DMS153 treated with DMSO at 0.1 percent for 48 hours (cell line): Measurements from ENCODE around the gene NOP10.
"Not testable (repeated sequence)": the region's sequence is repeated elsewhere in the genome, so short reads cannot be mapped to it uniquely, and the experiment has no call there.

Experiments used
- DNase-seq: peaks from one replicate; lab custom pipeline; 2025; ENCODE audit not compliant: unreplicated experiment; lab: John Stamatoyannopoulos, UW

The NOP10 gene

GRCh38 chr15:34342737-34343575 is at the start of gene NOP10, which contains the start of gene NUTM1:
NOP10 (minus strand) TSS chr15:34343136; CDS start chr15:34343073, 63 bp downstream.
NUTM1 (plus strand) TSS chr15:34343315; CDS start chr15:34343697, 382 bp downstream.
- DNase-seq = peak; percentile 35

- DNase-seq = not testable (repeated sequence)
These were observed 46.7 kb upstream of the NOP10 start for GRCh38 chr15:34389594-34390086.

- not testable (repeated sequence) for DNase-seq
These were observed 39.0 kb upstream of the NOP10 start for GRCh38 chr15:34381829-34382521.

DNA sequence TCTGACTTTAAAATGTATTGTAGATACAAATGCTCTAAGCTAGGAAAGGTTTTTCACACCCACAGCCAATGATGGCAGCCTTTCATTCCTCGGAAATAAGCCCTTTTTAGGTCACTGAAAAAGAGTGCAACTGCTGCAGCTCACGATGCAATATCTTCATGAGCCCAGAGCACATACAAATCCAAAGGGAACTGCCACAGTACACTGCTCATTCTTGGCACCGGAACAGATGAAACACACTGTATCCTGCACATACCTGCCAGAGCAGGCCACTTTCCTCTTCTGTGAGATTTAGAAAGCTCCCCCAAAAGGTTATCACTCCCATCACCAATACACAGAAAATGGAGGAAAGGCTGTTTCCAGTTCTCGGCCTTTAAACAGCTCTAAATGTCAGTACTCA is 37.6 kb upstream of the NOP10 start:
- not testable (repeated sequence) for DNase-seq

- DNase-seq = no peak
These were observed 33.9 kb upstream of the NOP10 start for GRCh38 chr15:34376856-34377255.

DNA sequence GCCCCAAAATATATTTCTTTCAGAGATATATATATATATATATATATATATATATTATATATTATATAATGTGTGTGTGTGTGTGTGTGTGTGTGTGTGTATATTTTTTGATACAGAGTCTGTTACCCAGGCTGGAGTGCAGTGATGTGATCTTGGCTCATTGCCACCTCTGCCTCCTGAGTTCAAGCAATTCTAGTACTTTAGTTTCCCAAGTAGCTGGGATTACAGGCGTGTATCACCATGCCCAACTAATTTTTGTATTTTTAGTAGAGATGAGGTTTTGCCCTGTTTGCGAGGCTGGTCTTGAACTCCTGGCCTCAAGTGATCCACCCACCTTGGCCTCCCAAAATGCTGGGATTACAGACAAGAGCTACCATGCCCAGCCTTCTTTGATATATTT is 32.6 kb upstream of the NOP10 start:
- DNase-seq = not testable (repeated sequence)

GRCh38 chr15:34374816-34375215 is 31.9 kb upstream of the NOP10 start:
- no peak for DNase-seq

- no peak for DNase-seq
These were observed 31.0 kb upstream of the NOP10 start for GRCh38 chr15:34373951-34374350.

DNA sequence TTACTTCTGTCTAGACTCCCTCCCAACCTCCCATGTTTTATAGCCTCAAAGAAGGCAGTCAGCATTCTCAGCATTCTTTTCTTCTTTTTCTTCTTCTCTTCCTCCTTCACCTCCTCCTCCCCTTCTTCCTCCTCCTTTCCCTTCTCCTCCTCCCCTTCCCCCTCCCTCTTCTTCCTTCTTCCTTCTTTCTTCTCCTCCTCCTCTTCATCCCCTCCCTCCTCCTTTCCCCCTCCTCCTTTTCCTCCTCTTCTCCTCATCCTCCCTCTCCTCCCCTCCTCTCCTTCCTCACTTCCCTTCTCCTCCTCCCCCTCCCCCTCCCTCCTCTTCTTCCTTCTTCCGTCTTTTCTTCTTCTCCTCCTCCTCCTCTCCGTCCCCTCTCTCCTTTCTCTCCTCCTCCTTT is 27.7 kb upstream of the NOP10 start:
- no peak for DNase-seq

DNA sequence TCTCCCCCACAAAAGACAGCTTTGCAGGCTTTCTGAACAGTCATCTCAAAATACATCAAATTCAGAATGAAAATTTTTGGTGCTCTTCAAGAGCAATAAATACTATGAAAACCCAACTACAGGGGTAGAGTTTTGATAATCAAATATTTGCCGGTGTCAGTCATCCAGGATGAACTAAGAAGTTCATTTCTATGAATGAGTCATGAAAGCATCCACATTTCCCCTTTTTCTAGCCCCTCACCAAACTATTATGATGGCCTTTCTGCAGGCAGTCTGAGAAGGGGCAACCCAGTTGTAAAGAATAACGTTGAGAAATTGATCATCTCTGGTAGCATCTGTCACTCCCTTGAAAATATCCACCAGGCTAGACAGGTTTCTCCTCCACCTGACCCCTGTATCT is 27.2 kb upstream of the NOP10 start:
- no peak for DNase-seq

DNA sequence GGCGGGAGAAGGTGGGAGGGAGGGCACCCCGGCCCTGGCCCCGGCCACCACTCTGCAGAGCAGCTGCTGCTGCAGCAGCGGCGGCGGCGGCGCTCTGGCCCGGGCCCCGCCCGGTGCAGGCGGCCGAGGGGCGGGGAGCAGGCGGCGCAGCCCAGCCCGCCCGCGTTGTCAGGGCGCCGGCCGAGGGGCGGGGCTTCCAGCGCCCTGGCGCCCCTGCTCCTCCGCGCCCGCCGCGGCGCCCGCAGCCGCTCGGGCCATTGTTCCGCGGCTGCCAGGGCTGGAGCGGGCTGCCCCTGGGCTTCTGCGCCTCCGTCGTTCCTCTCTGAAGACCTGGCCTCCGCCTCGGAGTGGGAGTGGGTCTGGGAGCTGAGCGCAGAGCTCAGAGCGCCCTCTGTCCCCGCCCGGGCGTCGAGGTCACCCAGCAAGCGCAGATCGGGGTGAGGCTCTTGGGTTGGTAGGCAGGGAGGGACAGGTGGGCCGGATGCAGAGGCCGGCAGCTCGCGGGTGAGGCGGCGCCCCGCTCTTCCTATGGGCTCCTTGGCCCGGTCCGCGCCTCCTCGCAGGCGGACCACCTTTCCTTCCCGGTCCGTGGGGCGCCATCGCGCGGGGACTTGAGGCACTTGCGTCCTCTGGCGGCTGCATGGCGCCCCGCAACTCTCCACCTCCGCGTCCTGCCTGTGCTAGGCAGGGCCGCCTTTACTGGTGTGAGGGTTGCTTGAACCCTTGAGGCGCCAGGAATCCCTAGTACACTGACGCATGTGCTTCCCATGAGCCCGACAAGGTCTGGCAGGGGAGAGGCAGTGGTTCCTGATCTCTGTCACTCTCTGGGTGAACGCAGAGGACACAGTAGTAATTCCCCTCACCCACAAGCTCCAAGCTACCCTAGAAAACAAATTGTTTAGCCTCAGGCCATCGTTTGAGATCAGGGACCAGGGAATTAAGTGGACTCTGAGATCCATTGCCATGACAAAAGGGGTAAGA is 24.5 kb upstream of the NOP10 start, which contains the start of gene LPCAT4:
Gene LPCAT4, minus strand, starts transcription at position 96 of the 981 bp plus-strand sequence. CDS start 96 bp downstream, outside the sequence.
- DNase-seq = peak; percentile 45

GRCh38 chr15:34366271-34367065 is 23.5 kb upstream of the NOP10 start:
- no peak for DNase-seq

GRCh38 chr15:34365836-34366235 is 22.9 kb upstream of the NOP10 start:
- no peak for DNase-seq

- DNase-seq = no peak
These were observed 22.3 kb upstream of the NOP10 start for GRCh38 chr15:34365091-34365825.

DNA sequence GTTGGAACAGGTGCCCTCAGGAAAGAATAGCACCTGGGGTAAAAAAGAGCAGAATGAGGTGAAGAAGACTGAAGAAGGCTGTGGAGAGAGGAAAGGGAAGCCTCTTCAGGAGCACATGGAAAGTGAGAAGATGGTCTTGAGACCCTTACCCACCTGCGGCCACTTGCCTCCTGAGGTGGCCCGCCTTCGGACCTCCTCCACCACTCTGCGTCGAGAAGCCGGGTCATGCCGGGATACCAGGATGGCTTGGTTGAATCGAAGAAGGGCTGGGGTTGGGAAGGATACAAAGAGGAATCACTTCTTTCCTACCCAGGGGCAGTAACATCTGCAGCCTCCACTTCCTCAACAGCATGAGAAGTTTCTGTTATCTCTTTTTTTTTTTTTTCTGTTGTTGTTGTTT is 21.1 kb upstream of the NOP10 start:
- no peak for DNase-seq

DNA sequence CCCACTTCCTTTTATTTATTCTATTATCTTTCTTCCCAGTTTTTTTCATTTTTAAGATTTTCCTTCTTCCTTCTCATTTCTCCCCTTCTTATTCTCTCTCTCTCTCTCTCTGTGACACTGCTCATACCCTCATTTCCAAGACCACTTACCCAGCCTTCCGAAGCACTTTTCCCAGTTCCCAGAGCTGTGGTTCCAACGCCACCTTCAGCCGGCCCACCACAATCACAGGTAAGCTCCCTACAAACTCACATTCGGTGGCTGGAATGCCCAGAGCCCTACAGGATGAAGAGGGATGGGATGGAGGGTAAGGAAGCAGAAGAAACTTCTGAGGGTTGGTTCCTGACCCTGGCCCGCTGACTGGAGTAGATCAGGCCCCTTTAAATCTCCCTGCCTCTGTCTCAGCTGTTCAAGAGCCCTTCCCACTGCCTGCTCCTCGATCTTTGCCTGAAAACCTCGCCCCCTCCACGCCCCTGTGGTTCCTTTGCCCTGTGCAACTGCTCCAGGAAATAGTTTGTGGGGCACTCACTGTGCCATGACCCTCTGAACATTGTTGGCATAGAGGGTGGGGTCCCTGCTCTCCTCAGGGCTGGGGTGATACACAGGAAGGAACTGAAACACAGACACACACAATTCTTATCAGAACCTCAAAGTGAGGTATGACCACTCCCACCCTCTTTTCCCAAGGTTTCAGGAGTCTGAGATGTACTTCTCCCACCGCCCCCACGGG is 19.3 kb upstream of the NOP10 start:
- no peak for DNase-seq

DNA sequence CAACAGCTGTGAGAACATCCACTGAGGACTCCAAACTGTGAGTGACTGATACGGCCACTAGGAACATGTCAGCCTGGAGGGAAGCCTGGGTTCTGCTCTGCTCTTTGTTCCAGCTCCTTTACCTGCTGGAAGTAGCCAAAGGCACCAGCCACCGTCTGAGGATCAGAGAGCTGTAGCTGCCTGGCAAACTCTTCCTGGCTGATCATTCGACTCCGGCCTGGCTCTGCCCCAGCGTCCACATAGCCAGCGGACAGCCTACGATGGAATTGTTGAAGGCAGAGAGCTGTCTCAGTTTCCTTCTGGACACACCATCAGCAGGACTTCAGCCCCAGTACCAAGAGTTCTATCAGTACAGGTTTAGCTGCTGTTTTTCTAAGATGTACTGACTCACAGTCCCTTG is 18.3 kb upstream of the NOP10 start:
- DNase-seq = no peak

- no peak for DNase-seq
These were observed 17.4 kb upstream of the NOP10 start for GRCh38 chr15:34360298-34360697.

GRCh38 chr15:34359416-34359815 is 16.5 kb upstream of the NOP10 start:
- DNase-seq = no peak
